ENCODE results near the gene CPO.

The CPO gene

DNA sequence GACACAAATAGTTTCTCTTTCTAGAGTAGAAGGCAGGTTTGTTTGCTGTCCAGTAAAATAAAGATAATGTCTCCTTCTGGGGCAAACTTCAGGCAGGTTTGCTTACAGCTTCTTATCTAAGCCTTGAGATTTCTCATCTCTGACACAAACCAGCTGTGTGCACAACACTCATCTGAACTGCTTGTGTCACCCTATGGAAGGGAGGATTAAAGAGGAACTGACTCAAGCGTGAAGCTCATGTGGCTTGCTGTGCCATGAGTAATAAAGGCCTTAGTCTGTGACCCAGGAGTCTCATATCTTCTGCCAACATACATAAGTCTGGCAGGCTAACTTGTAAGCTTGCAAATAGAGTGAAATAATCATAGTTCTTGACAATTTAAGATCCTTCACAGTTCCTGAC lies 24.2 kb upstream of the CPO start:
- Histone ChIP-seq H3K79me2 (ENCODE audit: insufficient read depth, low read length) (no peaks in the 10 kb centered on the region), H3K4me2 (ENCODE audit: low read depth, low read length, poor library complexity, severe bottlenecking) (no peak overlapping the region), H2AFZ (ENCODE audit: low read depth, low read length, severe bottlenecking) (no peak overlapping the region), H3K9me3 (ENCODE audit: insufficient read depth, low read length) (no peaks in the 10 kb centered on the region), H4K20me1 (ENCODE audit: low read depth, low read length) (no peaks in the 10 kb centered on the region), H3K36me3 (ENCODE audit: low read length) (no peaks in the 10 kb centered on the region), H3K4me3 (ENCODE audit: insufficient read depth, low read length, poor library complexity, severe bottlenecking) (no peak overlapping the region), H3K9me2 (replicated peaks; ENCODE audit: insufficient read depth, low read length) (no peaks in the 10 kb centered on the region), H3K27me3 (ENCODE audit: low read length) (no peaks in the 10 kb centered on the region), H3K9ac (ENCODE audit: low read length) (no peak overlapping the region), H3K27ac (ENCODE audit: low read depth, low read length) (no peak overlapping the region), H3F3A (ENCODE audit: insufficient read depth) (no peaks in the 10 kb centered on the region)
- TF ChIP-seq, protein P1, sequence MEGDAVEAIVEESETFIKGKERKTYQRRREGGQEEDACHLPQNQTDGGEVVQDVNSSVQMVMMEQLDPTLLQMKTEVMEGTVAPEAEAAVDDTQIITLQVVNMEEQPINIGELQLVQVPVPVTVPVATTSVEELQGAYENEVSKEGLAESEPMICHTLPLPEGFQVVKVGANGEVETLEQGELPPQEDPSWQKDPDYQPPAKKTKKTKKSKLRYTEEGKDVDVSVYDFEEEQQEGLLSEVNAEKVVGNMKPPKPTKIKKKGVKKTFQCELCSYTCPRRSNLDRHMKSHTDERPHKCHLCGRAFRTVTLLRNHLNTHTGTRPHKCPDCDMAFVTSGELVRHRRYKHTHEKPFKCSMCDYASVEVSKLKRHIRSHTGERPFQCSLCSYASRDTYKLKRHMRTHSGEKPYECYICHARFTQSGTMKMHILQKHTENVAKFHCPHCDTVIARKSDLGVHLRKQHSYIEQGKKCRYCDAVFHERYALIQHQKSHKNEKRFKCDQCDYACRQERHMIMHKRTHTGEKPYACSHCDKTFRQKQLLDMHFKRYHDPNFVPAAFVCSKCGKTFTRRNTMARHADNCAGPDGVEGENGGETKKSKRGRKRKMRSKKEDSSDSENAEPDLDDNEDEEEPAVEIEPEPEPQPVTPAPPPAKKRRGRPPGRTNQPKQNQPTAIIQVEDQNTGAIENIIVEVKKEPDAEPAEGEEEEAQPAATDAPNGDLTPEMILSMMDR (IDR thresholded peaks at IDR 0.05; ENCODE audit: insufficient read depth, low read length, poor library complexity, severe bottlenecking) = no peak
- TF ChIP-seq EZH2phosphoT487 (conservative IDR thresholded peaks at IDR 0.05; ENCODE audit: low read length) = no peak

DNA sequence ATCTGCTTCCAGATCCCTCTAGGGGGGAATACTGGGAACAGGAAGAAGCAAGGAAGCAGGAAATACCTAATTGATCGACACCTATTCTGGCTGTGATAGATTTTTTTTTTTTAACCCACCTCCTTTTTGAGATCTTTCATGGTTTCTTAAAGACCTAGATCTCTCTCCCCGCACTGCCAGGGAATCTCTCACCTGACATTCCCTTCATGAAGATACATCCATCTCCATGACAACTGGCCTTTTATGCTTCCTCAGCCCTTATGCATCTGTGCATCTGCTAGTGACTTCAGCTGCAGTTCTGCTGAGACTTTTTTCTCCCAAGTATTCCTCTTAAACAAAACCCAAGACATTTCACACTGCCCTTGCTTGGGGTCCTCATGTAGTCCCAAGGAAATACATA lies 21.1 kb upstream of the CPO start:
- Histone ChIP-seq H4K20me1 (ENCODE audit: low read depth, low read length) (no peaks in the 10 kb centered on the region), H3K9me2 (replicated peaks; ENCODE audit: insufficient read depth, low read length) (no peaks in the 10 kb centered on the region), H3K79me2 (ENCODE audit: insufficient read depth, low read length) (no peaks in the 10 kb centered on the region), H3K27ac (ENCODE audit: low read depth, low read length) (no peak overlapping the region), H3K27me3 (ENCODE audit: low read length) (no peaks in the 10 kb centered on the region), H3K9me3 (ENCODE audit: insufficient read depth, low read length) (no peaks in the 10 kb centered on the region), H3K4me2 (ENCODE audit: low read depth, low read length, poor library complexity, severe bottlenecking) (no peak overlapping the region), H3K9ac (ENCODE audit: low read length) (no peak overlapping the region), H2AFZ (ENCODE audit: low read depth, low read length, severe bottlenecking) (no peak overlapping the region), H3K4me3 (ENCODE audit: insufficient read depth, low read length, poor library complexity, severe bottlenecking) (no peak overlapping the region), H3K36me3 (ENCODE audit: low read length) (no peaks in the 10 kb centered on the region), H3F3A (ENCODE audit: insufficient read depth) (no peaks in the 10 kb centered on the region)
- no peak for TF ChIP-seq EZH2phosphoT487 (conservative IDR thresholded peaks at IDR 0.05; ENCODE audit: low read length)
- TF ChIP-seq, protein P1 (IDR thresholded peaks at IDR 0.05; ENCODE audit: insufficient read depth, low read length, poor library complexity, severe bottlenecking) = no peak

DNA sequence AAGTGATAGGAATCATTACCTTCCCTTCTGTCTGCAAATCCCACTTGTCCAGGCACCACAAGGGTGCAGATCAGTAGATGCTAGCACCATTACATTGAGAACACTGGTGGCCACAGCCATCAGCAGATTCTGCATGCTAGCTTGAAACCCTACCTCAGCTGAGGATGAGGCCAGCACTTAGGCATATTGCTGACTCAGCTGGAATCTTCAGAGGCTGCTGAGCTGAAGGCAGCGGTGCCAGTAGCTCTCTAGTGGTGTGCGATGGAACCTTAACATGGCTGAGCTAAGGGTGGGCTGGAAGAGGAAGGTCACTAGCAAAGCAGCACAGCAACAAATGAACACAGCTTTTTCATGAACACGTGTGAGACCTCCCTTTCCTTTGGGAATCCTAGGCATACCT lies 19.0 kb upstream of the CPO start:
- no peak overlapping the region for H3K4me2 ChIP-seq (ENCODE audit: low read depth, low read length, poor library complexity, severe bottlenecking)
- H3K9me3 ChIP-seq (ENCODE audit: insufficient read depth, low read length) = no peaks in the 10 kb centered on the region
- no peak overlapping the region for H3K4me3 ChIP-seq (ENCODE audit: insufficient read depth, low read length, poor library complexity, severe bottlenecking)
- no peaks in the 10 kb centered on the region for H3F3A ChIP-seq (ENCODE audit: insufficient read depth)
- H3K27ac ChIP-seq (ENCODE audit: low read depth, low read length) = no peak overlapping the region
- H2AFZ ChIP-seq (ENCODE audit: low read depth, low read length, severe bottlenecking) = no peak overlapping the region
- no peak overlapping the region for H3K9ac ChIP-seq (ENCODE audit: low read length)
- no peaks in the 10 kb centered on the region for H3K9me2 ChIP-seq (replicated peaks; ENCODE audit: insufficient read depth, low read length)
- H3K27me3 ChIP-seq (ENCODE audit: low read length) = no peaks in the 10 kb centered on the region
- TF ChIP-seq, protein P1 (IDR thresholded peaks at IDR 0.05; ENCODE audit: insufficient read depth, low read length, poor library complexity, severe bottlenecking) = no peak
- no peak for TF ChIP-seq EZH2phosphoT487 (conservative IDR thresholded peaks at IDR 0.05; ENCODE audit: low read length)
- no peaks in the 10 kb centered on the region for H3K36me3 ChIP-seq (ENCODE audit: low read length)
- no peaks in the 10 kb centered on the region for H3K79me2 ChIP-seq (ENCODE audit: insufficient read depth, low read length)
- H4K20me1 ChIP-seq (ENCODE audit: low read depth, low read length) = no peaks in the 10 kb centered on the region

DNA sequence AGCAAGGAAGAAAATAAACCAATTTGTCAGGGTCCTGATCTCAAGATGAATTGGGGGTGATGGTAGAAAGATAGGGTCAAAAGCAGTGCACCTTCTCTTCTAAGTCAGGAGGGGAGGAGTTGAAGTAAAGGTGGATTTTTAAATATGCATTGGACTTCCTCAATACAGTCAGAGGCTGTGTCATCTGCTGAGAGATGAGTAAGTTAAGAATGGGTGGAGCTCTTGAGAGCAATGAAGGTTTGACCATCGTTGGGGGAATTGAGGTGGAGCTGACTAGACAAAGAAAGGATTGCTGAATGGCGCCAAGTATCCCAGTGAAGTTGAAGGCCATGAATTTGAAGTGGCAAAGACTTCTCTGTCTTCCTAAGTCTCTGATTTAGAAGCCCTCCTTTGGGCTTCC lies 18.4 kb upstream of the CPO start:
- TF ChIP-seq EZH2phosphoT487 (conservative IDR thresholded peaks at IDR 0.05; ENCODE audit: low read length) = no peak
- TF ChIP-seq, protein P1 (IDR thresholded peaks at IDR 0.05; ENCODE audit: insufficient read depth, low read length, poor library complexity, severe bottlenecking) = no peak
- Histone ChIP-seq H3F3A (ENCODE audit: insufficient read depth) (no peaks in the 10 kb centered on the region), H3K9ac (ENCODE audit: low read length) (no peak overlapping the region)

More for the DNA sequence above, 18.4 kb upstream of the CPO start:
- Histone ChIP-seq H3K79me2 (ENCODE audit: insufficient read depth, low read length) (no peaks in the 10 kb centered on the region), H3K27ac (ENCODE audit: low read depth, low read length) (no peak overlapping the region), H3K27me3 (ENCODE audit: low read length) (no peaks in the 10 kb centered on the region), H3K4me2 (ENCODE audit: low read depth, low read length, poor library complexity, severe bottlenecking) (no peak overlapping the region), H4K20me1 (ENCODE audit: low read depth, low read length) (no peaks in the 10 kb centered on the region), H2AFZ (ENCODE audit: low read depth, low read length, severe bottlenecking) (no peak overlapping the region), H3K4me3 (ENCODE audit: insufficient read depth, low read length, poor library complexity, severe bottlenecking) (no peak overlapping the region), H3K9me3 (ENCODE audit: insufficient read depth, low read length) (no peaks in the 10 kb centered on the region), H3K36me3 (ENCODE audit: low read length) (no peaks in the 10 kb centered on the region), H3K9me2 (replicated peaks; ENCODE audit: insufficient read depth, low read length) (no peaks in the 10 kb centered on the region)
